Measurements from ENCODE around the gene SPDEF.

GRCh38 chr6:34525431-34526175 is 30.5 kb downstream of the SPDEF start:
- no peak for TF ChIP-seq POLR2AphosphoS5 (IDR thresholded peaks at IDR 0.05; ENCODE audit: low read depth, low read length)
- TF ChIP-seq POLR2A (IDR thresholded peaks at IDR 0.05; ENCODE audit: low read depth, low read length): no peak
- TF ChIP-seq TAF1 (IDR thresholded peaks at IDR 0.05; ENCODE audit: low read depth, low read length): no peak
- TF ChIP-seq PAX5 (IDR thresholded peaks at IDR 0.05; ENCODE audit: insufficient read depth, low read length, severe bottlenecking): no peak

Measured in GM12891 (cell line).